GM18951 (cell line): ENCODE measurements around the gene OR5AC2.

Experiments used
- POLR2A ChIP-seq: IDR thresholded peaks from 4 replicates; pipeline ENCODE4 v1.6.1; 2011; ENCODE audit warnings: mild to moderate bottlenecking; ENCODE audit not compliant: insufficient read length, insufficient read depth; ENCODE audit errors: extremely low read depth
- in situ Hi-C: fragments of 300-500 bp; cut with MboI; formaldehyde crosslinking; loops from one replicate; pipeline ENCODE4 v1.12.0; 2022; ENCODE audit warnings: low sequenced_read_pairs, mixed read lengths, inconsistent platforms; ENCODE audit not compliant: unreplicated experiment

Gene OR5AC2

DNA sequence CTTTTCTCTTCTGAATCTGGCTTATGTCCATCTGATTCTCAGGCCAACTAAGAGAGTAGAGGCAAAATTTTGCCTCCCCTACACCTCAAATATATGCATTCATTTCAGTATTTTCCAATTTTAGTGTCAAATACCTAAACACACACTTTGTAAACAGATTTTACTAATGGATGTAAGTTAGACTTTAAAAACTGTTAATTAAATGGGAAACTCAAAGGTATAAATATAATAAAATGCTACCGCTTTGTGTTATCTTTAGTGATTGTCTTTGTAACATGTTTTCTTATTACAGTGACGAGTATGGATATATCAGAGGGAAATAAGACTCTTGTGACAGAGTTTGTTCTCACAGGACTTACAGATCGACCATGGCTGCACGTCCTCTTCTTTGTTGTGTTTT is at the start of gene OR5AC2:
Gene OR5AC2 (plus strand): TSS at position 301 of the 400 bp plus-strand sequence. CDS start 0 bp downstream, at position 301.
- in situ Hi-C loops, result no loop called here
- no peak for TF ChIP-seq POLR2A

DNA sequence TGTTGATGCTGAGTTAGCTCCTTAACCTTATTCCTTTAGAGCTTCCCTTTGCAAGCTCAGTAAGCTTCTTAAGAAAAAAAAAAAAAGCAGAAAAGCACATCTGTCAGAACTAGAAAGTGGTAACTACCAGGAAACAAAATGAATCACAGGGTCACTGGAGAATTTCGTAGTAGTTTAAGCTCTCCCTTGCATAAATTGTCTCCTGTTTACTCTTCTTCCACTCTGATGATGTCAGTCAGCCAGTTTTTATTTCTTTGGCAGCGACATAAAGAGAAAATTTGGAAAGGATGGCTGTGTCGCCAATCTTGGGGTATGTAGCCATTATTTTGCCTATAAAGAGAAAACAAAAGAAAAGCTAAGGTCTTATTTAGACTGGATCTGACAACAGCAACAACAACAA is 48.7 kb upstream of the OR5AC2 start:
- TF ChIP-seq POLR2A, result no peak
- in situ Hi-C loops, result loop anchor here (10.0 to 25.0 kb wide), 3 partner anchors 297 to 774 kb away; partner anchors contain the start of gene CPOX

DNA sequence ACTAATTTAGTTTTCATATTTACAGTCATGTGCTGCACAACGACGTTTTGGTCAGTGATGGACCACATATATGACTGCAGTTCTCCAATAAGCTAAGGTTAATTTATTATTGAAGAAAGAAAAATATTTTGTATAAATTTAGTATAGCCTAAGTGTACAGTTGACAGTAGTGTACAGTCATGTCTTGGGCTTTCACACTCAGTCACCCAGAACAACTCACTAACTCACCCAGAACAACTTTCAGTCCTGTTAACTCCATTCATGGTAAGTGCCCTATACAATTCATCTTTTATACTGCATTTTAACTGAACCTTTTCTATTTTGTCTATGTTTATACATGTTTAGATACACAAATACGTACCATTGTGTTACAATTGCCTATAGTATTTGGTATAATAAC is 48.1 kb upstream of the OR5AC2 start:
- in situ Hi-C loops, result loop anchor here (10.0 to 25.0 kb wide), 3 partner anchors 296 to 773 kb away; partner anchors contain the start of gene CPOX

DNA sequence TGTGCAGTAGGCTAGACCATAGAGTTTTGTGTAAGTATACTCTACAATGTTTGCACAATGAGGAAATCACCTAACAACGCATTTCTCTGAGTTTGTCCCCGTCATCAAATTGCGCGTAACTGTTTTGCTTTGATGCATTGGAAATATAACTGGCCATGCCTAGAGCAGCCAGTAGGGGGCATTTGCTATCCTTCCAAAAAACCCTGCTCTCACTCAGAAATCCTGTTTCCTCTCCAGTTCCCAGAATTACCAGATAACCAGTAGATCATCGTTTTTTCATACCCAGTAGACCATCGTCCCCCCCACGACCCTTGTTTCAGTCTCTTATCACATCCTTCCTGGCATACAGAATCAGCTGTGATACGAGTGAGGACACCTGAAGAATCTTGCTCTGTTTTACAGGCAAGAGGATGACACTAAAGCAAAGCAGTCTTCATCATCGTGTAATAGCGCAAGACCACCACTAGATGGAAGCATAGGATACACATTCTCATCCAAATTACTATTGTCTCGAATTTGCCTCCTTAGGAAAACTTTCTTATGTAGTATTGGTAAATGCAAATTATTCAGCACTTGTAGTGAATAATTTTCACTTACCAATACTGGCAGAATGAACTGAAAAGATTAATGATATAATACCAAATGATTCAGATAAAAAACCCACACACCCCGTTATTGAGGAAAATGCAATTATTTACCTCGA is 47.5 kb upstream of the OR5AC2 start:
- TF ChIP-seq POLR2A, result no peak
- in situ Hi-C loops, result loop anchor here (10.0 to 25.0 kb wide), 3 partner anchors 295 to 773 kb away; partner anchors contain the start of gene CPOX

More for the DNA sequence above, 48.1 kb upstream of the OR5AC2 start:
- no peak for TF ChIP-seq POLR2A

GRCh38 chr3:98041350-98041749 is 45.6 kb upstream of the OR5AC2 start:
- in situ Hi-C loops, result loop anchor here (25.0 kb wide), 2 partner anchors 546 to 771 kb away; partner anchors contain the start of gene CPOX

DNA sequence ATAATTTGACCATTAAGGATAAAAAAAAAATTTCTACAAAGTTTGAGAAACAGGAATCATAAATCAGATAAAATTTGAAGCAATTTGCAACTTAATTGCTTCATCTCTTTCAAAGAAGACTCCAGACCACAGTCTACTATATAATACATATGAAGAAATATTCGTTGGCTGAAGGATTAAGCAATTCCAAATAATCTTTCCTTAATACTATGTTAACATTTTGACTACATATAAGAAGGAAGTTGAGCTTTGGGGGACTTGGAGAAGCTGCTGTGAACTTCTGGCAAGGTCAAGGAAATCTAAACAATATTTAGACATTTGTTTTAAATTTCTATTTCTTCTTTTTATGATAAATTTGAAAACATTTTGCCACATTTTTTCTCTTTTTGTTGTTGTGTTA is 38.4 kb upstream of the OR5AC2 start:
- TF ChIP-seq POLR2A, result no peak
- in situ Hi-C loops, result loop anchor here (25.0 kb wide), 2 partner anchors 539 to 764 kb away; partner anchors contain the start of gene CPOX

More at GRCh38 chr3:98041350-98041749, 45.6 kb upstream of the OR5AC2 start:
- TF ChIP-seq POLR2A, result no peak

GRCh38 chr3:98049271-98049670 is 37.7 kb upstream of the OR5AC2 start:
- TF ChIP-seq POLR2A, result no peak
- in situ Hi-C loops, result loop anchor here (25.0 kb wide), 2 partner anchors 538 to 763 kb away; partner anchors contain the start of gene CPOX

DNA sequence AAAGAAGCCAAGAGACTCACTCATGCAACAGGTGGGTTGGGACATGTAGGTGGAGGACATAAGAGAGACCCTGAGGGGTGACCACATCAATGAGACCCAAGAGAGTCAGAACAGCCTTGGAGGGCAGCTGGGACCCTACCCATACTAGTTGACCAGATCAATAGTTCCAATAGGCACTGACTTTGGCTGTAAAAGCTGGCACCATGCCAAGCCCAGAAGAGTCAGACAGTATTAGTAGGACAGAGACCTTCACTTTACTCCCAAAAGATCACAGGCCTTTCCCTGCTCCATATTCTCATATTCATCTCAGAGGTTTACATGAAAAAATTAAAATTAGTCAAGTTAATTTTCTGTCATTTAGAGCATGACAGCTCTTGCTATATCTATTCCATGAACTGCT is 30.9 kb upstream of the OR5AC2 start:
- in situ Hi-C loops, result no loop called here
- TF ChIP-seq POLR2A, result no peak

DNA sequence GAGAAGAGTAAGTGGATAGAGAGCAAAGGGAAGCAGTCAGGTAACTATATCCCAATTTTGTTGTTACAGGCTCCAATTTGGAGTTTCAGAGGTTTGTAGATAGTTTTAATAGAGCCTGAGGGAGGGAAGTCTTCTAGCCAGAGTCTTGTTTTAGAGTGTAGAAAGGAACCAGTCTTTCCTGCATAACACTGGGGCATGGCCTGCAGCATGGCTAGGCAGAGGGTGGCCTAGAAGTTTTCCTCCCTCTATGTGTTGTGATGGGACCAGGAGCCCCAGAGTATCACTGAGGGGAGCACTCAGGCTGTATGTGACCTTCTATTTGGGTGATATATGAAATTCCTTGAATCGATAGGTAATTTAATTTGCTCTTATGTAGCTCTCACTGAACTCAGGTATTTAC is 29.3 kb upstream of the OR5AC2 start:
- in situ Hi-C loops, result no loop called here

DNA sequence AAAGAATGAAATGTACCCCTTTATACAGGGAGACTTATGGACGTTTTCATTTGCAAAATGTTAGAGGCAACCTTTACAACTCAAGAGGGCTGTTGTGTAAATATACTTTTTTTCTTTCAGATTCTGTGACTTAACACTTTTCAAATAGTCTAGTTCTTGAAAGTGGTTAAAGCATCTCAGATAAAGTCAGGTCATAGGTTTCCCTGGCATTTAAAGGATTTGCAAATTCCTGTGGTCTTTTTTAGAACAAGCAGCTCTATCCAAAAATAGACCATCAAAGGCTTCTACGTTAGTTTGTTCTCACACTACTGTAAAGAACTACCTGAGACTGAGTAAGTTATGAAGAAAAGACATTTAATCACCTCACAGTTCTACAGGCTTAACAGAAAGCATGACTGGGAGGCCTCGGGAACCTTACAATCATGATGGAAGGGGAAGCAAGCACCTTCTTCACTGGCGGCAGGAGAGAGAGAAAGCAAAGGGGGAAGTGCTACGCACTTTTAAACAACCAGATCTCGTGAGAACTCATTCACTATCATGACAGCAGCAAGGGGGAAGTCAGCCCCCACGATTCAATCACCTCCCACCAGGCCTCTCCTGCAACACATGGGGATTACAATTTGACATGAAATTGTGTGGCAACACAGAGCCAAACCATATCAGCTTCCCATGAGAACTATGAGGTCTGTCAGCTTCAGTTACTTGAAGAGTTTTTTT is 28.6 kb upstream of the OR5AC2 start:
- no peak for TF ChIP-seq POLR2A
- in situ Hi-C loops, result no loop called here

More for the DNA sequence above, 29.3 kb upstream of the OR5AC2 start:
- no peak for TF ChIP-seq POLR2A

DNA sequence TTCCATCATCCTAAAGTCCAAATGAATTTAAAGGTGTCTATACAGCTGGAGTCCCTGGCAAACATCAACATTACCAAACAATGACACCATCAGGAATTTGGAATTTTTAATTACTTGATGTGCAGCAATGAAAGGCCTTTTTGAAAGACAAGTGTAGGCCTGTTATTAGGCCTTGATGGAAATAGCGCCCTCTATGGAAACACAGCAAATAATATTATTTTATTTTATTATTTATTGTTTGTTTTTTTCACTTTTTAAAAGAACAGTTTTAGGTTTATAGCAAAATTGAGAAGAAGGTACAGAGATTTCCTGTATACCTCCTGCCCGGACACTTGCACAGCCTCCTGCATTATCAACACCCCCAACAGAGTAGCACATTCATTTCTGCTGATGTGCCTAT is 18.1 kb upstream of the OR5AC2 start:
- in situ Hi-C loops, result no loop called here
- TF ChIP-seq POLR2A, result no peak

GRCh38 chr3:98070840-98071239 is 16.1 kb upstream of the OR5AC2 start:
- TF ChIP-seq POLR2A, result no peak
- in situ Hi-C loops, result no loop called here

DNA sequence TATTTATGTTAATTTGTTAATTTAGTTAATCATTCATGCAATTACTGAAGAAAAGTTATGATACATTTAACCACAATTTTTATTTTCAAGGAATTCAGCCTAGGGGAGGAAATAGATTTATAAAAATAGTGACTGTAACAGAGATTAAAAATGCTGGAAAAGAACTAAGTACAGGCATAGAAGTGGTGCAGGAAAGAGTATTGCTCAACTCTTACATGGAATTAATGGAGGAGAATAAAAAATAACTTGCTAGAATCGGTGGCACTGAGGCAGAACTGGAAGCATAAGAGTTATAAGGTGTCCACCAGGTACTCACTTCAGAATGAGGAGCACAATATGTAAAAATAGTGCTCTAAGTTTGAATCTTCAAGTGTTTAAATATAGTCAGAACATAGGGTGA is 13.5 kb upstream of the OR5AC2 start:
- TF ChIP-seq POLR2A, result no peak
- in situ Hi-C loops, result no loop called here

DNA sequence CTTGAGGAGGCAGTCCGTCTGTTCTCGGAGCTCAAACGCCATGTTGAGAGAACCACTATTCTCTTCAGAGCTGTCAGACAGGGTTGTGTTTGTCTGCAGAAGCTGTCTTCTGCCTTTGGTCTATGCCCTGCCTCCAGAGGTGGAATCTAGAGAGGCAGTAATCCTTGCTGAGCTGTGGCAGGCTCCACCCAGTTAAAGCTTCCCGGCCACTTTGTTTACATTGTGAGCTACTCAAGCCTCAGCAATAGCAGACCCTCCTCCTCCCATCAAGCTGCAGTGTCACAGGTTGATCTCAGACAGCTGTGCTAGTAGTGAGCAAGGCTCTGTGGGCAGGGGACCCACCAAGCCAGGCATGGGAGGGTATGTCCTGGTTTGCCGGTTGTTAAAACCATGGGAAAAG is 8.9 kb downstream of the OR5AC2 start:
- no peak for TF ChIP-seq POLR2A
- in situ Hi-C loops, result no loop called here

GRCh38 chr3:98099848-98100247 is 12.9 kb downstream of the OR5AC2 start:
- TF ChIP-seq POLR2A, result no peak
- in situ Hi-C loops, result no loop called here
